HG03280 (cell line): Measurements from ENCODE around the gene TNNT3.
"Not testable (repeated sequence)": the region's sequence is repeated elsewhere in the genome, so short reads cannot be mapped to it uniquely, and the experiment has no call there.

Experiments
- ATAC-seq: cut with Tn5 transposase; IDR thresholded peaks from one replicate; pipeline ENCODE4 v1.9.1; 2021; ENCODE audit warnings: mild to moderate bottlenecking, moderate library complexity; ENCODE audit not compliant: unreplicated experiment

Gene TNNT3

GRCh38 chr11:1919391-1920127, at the start of gene TNNT3:
Gene TNNT3, plus strand, starts transcription at chr11:1919703. Its CDS starts 3,172 bp downstream, at chr11:1922875.
- no peak for ATAC-seq

GRCh38 chr11:1870326-1870696, 49.2 kb upstream of the TNNT3 start:
- ATAC-seq, result no peak

GRCh38 chr11:1870721-1871466, 48.6 kb upstream of the TNNT3 start:
- ATAC-seq, result no peak

GRCh38 chr11:1871531-1871930, 48.0 kb upstream of the TNNT3 start:
- no peak for ATAC-seq

- no peak for ATAC-seq
Measured at GRCh38 chr11:1872267-1872985, 47.1 kb upstream of the TNNT3 start.

GRCh38 chr11:1873048-1873812, 46.3 kb upstream of the TNNT3 start:
- ATAC-seq, result no peak

GRCh38 chr11:1873813-1874150, 45.7 kb upstream of the TNNT3 start:
- not testable (repeated sequence) for ATAC-seq

GRCh38 chr11:1874441-1875092, 44.9 kb upstream of the TNNT3 start:
- ATAC-seq, result not testable (repeated sequence)

GRCh38 chr11:1875093-1875850, 44.2 kb upstream of the TNNT3 start:
- ATAC-seq, result no peak

- not testable (repeated sequence) for ATAC-seq
Measured at GRCh38 chr11:1875851-1876301, 43.6 kb upstream of the TNNT3 start.

- ATAC-seq, result no peak
Measured at GRCh38 chr11:1876361-1877063, 43.0 kb upstream of the TNNT3 start.

GRCh38 chr11:1877211-1878136, 42.0 kb upstream of the TNNT3 start:
- no peak for ATAC-seq

GRCh38 chr11:1878137-1879031, 41.1 kb upstream of the TNNT3 start:
- no peak for ATAC-seq

- ATAC-seq, result no peak
Measured at GRCh38 chr11:1879342-1879940, 40.1 kb upstream of the TNNT3 start.

- ATAC-seq, result no peak
Measured at GRCh38 chr11:1879941-1880720, 39.4 kb upstream of the TNNT3 start.
